ENCODE results near the gene NAALADL2.

NAALADL2 gene

DNA sequence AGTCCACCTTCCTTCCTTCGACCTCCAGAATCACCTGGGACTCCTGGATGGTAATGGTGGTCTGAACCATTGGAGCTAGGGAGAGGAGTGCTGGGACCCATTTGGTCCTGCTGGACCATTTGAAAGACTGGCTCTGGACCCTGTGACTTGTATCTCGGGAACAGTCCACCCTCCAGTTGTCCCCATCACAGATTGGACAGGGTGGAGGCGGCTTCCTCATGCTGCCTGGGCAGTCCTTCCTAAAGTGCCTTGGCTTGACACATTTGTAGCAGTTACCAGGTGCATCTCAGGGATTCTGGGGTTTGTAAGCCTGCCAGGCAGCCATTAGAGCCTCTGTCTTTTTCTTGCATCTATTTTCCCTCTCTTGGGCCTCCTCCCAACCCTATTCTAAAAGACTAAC is 758.1 kb downstream of the NAALADL2 start:
- H3K4me3 ChIP-seq (replicated peaks; ENCODE audit: low read depth, low read length), result no peak overlapping the region
- TF ChIP-seq, protein P1, sequence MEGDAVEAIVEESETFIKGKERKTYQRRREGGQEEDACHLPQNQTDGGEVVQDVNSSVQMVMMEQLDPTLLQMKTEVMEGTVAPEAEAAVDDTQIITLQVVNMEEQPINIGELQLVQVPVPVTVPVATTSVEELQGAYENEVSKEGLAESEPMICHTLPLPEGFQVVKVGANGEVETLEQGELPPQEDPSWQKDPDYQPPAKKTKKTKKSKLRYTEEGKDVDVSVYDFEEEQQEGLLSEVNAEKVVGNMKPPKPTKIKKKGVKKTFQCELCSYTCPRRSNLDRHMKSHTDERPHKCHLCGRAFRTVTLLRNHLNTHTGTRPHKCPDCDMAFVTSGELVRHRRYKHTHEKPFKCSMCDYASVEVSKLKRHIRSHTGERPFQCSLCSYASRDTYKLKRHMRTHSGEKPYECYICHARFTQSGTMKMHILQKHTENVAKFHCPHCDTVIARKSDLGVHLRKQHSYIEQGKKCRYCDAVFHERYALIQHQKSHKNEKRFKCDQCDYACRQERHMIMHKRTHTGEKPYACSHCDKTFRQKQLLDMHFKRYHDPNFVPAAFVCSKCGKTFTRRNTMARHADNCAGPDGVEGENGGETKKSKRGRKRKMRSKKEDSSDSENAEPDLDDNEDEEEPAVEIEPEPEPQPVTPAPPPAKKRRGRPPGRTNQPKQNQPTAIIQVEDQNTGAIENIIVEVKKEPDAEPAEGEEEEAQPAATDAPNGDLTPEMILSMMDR (IDR thresholded peaks at IDR 0.05; ENCODE audit: low read length, missing control alignments), result no peak
- no peak for DNase-seq (ENCODE audit: low read depth)

DNA sequence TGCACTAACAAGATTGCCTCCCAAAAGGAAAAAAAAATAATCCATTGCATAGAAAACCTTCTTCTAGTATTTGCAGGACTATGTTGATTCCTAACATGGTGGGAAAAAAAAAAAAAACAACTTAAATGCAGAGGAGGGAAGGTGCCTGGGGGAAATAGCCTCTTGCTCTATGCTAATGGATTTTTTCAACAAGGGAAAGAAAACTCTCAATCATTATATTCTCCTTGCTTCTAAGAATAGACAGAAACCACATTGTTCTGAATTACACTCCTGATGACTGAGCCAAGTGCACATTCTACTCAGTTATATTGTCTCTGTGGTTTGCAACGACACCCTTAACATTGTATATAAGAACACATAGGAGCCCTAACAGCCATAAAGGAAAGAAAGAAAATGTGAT is 760.2 kb downstream of the NAALADL2 start:
- DNase-seq (ENCODE audit: low read depth), result no peak
- TF ChIP-seq, protein P1 (IDR thresholded peaks at IDR 0.05; ENCODE audit: low read length, missing control alignments), result no peak
- H3K4me3 ChIP-seq (replicated peaks; ENCODE audit: low read depth, low read length), result no peak overlapping the region

DNA sequence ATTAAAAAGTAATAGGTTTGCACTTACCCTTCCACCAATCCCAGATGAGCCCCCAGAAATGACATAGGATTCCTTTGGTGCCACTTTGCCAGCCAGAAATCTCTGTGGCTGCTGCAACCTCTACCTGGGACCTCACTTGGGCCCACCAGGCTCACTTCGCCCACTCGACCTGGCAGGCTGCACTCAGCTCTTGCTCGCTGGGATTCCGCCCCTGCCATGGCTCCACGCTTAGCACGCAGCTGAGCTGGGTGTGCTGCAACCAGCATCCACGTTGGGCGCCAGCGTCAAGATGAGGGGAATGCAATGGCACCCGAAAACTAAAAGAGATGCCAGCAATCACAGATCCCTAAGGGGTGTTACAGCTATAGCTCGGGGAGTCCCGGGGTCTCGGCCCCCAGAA is 761.0 kb downstream of the NAALADL2 start:
- H3K4me3 ChIP-seq (replicated peaks; ENCODE audit: low read depth, low read length), result no peak overlapping the region
- TF ChIP-seq, protein P1 (IDR thresholded peaks at IDR 0.05; ENCODE audit: low read length, missing control alignments), result no peak
- no peak for DNase-seq (ENCODE audit: low read depth)

- H3K4me3 ChIP-seq (replicated peaks; ENCODE audit: low read depth, low read length), result no peak overlapping the region
- TF ChIP-seq, protein P1 (IDR thresholded peaks at IDR 0.05; ENCODE audit: low read length, missing control alignments), result no peak
- no peak for DNase-seq (ENCODE audit: low read depth)
Observed at GRCh38 chr3:175620532-175620931, 761.4 kb downstream of the NAALADL2 start.

GRCh38 chr3:175640958-175641357 is 781.8 kb downstream of the NAALADL2 start:
- no peak for DNase-seq (ENCODE audit: low read depth)
- no peak overlapping the region for H3K4me3 ChIP-seq (replicated peaks; ENCODE audit: low read depth, low read length)
- TF ChIP-seq, protein P1 (IDR thresholded peaks at IDR 0.05; ENCODE audit: low read length, missing control alignments), result no peak

DNA sequence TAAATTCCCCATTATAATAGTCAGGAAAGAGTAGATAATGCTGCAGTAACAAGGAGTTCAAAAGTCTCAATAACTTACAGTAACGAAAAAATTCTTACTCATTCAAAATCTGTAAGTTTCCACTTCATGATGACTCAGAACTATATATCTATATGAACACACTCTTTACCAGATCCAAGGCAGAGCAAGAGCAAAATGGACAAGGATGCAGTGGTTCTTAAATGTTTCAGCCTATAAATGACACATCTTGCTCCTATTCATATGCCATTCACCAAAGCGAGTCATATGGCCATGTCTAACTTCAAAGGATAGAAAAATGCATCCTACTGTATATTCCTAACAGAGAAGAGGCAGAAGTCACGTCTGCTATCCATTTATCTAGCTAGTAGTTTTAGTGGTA is 787.7 kb downstream of the NAALADL2 start:
- no peak overlapping the region for H3K4me3 ChIP-seq (replicated peaks; ENCODE audit: low read depth, low read length)
- TF ChIP-seq, protein P1 (IDR thresholded peaks at IDR 0.05; ENCODE audit: low read length, missing control alignments), result no peak
- no peak for DNase-seq (ENCODE audit: low read depth)

DNA sequence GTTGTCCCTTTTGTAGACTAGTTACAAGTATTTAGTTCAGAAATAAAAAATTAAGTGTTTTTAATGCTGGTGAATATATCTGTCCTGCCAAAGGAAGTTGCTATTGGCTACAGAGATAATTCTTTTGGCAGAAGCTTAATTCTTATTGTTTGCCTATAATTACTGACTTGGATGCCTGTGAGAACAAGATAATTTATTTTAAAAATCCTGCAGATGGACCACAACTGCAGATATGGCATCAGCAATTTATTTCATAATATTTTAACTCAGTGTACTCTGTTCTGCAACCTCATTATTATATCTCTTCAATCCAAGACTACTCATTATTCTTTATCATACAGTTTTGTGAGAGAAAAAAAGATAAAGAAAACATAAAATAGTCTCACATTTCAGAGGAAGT is 789.8 kb downstream of the NAALADL2 start:
- no peak overlapping the region for H3K4me3 ChIP-seq (replicated peaks; ENCODE audit: low read depth, low read length)
- peak; percentile 3 for DNase-seq (ENCODE audit: low read depth)
- TF ChIP-seq, protein P1 (IDR thresholded peaks at IDR 0.05; ENCODE audit: low read length, missing control alignments), result no peak
